SU-DHL-6 (cell line): ENCODE measurements around the gene PDE4B.

Experiments used
- CTCF ChIP-seq: fragments of 200-600 bp; sonication (generic); IDR thresholded peaks from one replicate; pipeline ENCODE4 v1.5.1; 2017; ENCODE audit warnings: antibody characterized with exemption, mild to moderate bottlenecking, low read length, moderate library complexity; ENCODE audit not compliant: insufficient read depth, poor library complexity, severe bottlenecking
- EZH2phosphoT487 ChIP-seq: fragments of 200-600 bp; sonication (generic), shearing (Covaris generic); conservative IDR thresholded peaks from 2 replicates; pipeline ENCODE4 v1.6.1; 2018; ENCODE audit warnings: mild to moderate bottlenecking, antibody characterized with exemption, low read length, moderate library complexity, mixed read lengths

- no peak for TF ChIP-seq CTCF
- TF ChIP-seq EZH2phosphoT487: no peak
Observed at GRCh38 chr1:65889441-65889840, 96.7 kb downstream of the PDE4B start.
